ENCODE results near the gene RAD18.

Gene RAD18

GRCh38 chr3:8963137-8963853, at the start of gene RAD18:
RAD18 (minus strand) TSS chr3:8963472; CDS start chr3:8963385, 87 bp downstream.
- peak; percentile 91 for DNase-seq (ENCODE audit: low spot score)

- no peak for DNase-seq (ENCODE audit: low spot score)
These were observed 49.2 kb upstream of the RAD18 start for GRCh38 chr3:9012521-9012920.

- DNase-seq (ENCODE audit: low spot score) = no peak
These were observed 46.8 kb upstream of the RAD18 start for GRCh38 chr3:9009976-9010545.

GRCh38 chr3:9008550-9009255, 45.4 kb upstream of the RAD18 start:
- DNase-seq (ENCODE audit: low spot score) = no peak

GRCh38 chr3:9007928-9008327, 44.7 kb upstream of the RAD18 start:
- no peak for DNase-seq (ENCODE audit: low spot score)

- no peak for DNase-seq (ENCODE audit: low spot score)
These were observed 43.9 kb upstream of the RAD18 start for GRCh38 chr3:9007213-9007612.

GRCh38 chr3:9000041-9000440, 36.8 kb upstream of the RAD18 start:
- no peak for DNase-seq (ENCODE audit: low spot score)

GRCh38 chr3:8997151-8997550, 33.9 kb upstream of the RAD18 start:
- DNase-seq (ENCODE audit: low spot score) = no peak

- DNase-seq (ENCODE audit: low spot score) = no peak
These were observed 33.4 kb upstream of the RAD18 start for GRCh38 chr3:8996681-8997121.

- no peak for DNase-seq (ENCODE audit: low spot score)
These were observed 32.9 kb upstream of the RAD18 start for GRCh38 chr3:8996216-8996615.

- no peak for DNase-seq (ENCODE audit: low spot score)
These were observed 31.0 kb upstream of the RAD18 start for GRCh38 chr3:8994226-8994625.

- no peak for DNase-seq (ENCODE audit: low spot score)
These were observed 30.1 kb upstream of the RAD18 start for GRCh38 chr3:8993331-8993730.

- no peak for DNase-seq (ENCODE audit: low spot score)
These were observed 29.6 kb upstream of the RAD18 start for GRCh38 chr3:8992854-8993253.

GRCh38 chr3:8992199-8992598, 28.9 kb upstream of the RAD18 start:
- no peak for DNase-seq (ENCODE audit: low spot score)

- no peak for DNase-seq (ENCODE audit: low spot score)
These were observed 27.3 kb upstream of the RAD18 start for GRCh38 chr3:8990266-8991215.

GRCh38 chr3:8988791-8989558, 25.7 kb upstream of the RAD18 start:
- no peak for DNase-seq (ENCODE audit: low spot score)

GRCh38 chr3:8988384-8988655, 25.0 kb upstream of the RAD18 start:
- no peak for DNase-seq (ENCODE audit: low spot score)

GRCh38 chr3:8987645-8988383, 24.5 kb upstream of the RAD18 start:
- peak; percentile 31 for DNase-seq (ENCODE audit: low spot score)

GRCh38 chr3:8987226-8987625, 24.0 kb upstream of the RAD18 start:
- no peak for DNase-seq (ENCODE audit: low spot score)

- DNase-seq (ENCODE audit: low spot score) = no peak
These were observed 23.5 kb upstream of the RAD18 start for GRCh38 chr3:8986741-8987140.

GRCh38 chr3:8985876-8986275, 22.6 kb upstream of the RAD18 start:
- no peak for DNase-seq (ENCODE audit: low spot score)

Data from CD4-positive, alpha-beta T cell treated with Interleukin-15 for 4 hours (primary cell).